Measurements from ENCODE around the gene MSI2. TPM values are rescaled to one million over a fixed set of nuclear protein-coding genes. Genes with fewer than 3 reads are reported as not detected.

Gene MSI2
- total RNA-seq, 4 donors from 2014 or later: 9.9 to 18.5 (median 13.8) TPM

- DNase-seq (ENCODE audit: low spot score in 2 of 2): no peak
- intact Hi-C loops (cut with DNase I; ENCODE audit: low total_unique reads): no loop called here
- no peak for TF ChIP-seq POLR2A (IDR thresholded peaks at IDR 0.05)
- no peak for TF ChIP-seq CTCF (IDR thresholded peaks at IDR 0.05)
- no peak overlapping the region for H3K4me3 ChIP-seq (ENCODE audit: low read depth, poor library complexity, severe bottlenecking)
- 84 to 87% methylated on average over 18 of the region's 18 CpGs for WGBS, 2 donors
Measured at GRCh38 chr17:57283203-57283971, 27.1 kb downstream of the MSI2 start.

- no peak for DNase-seq (ENCODE audit: low spot score in 2 of 2)
- intact Hi-C loops (cut with DNase I; ENCODE audit: low total_unique reads): no loop called here
- 77 to 85% methylated on average over 3 of the region's 3 CpGs for WGBS, 2 donors
- TF ChIP-seq CTCF (IDR thresholded peaks at IDR 0.05) (no peak), POLR2A (IDR thresholded peaks at IDR 0.05) (no peak)
- H3K4me3 ChIP-seq (ENCODE audit: low read depth, poor library complexity, severe bottlenecking): no peak overlapping the region
Measured at GRCh38 chr17:57284583-57284982, 28.3 kb downstream of the MSI2 start.

GRCh38 chr17:57284984-57285646 is 28.8 kb downstream of the MSI2 start:
- TF ChIP-seq POLR2A (IDR thresholded peaks at IDR 0.05) (no peak), CTCF (IDR thresholded peaks at IDR 0.05) (no peak)
- H3K4me3 ChIP-seq (ENCODE audit: low read depth, poor library complexity, severe bottlenecking): no peak overlapping the region
- intact Hi-C loops (cut with DNase I; ENCODE audit: low total_unique reads): no loop called here
- no peak for DNase-seq (ENCODE audit: low spot score in 2 of 2)
- 72% methylated on average over 13 of the region's 13 CpGs for WGBS, 2 donors

- 83% methylated on average over 5 of the region's 5 CpGs for WGBS, 2 donors
- intact Hi-C loops (cut with DNase I; ENCODE audit: low total_unique reads): no loop called here
- H3K4me3 ChIP-seq (ENCODE audit: low read depth, poor library complexity, severe bottlenecking): no peak overlapping the region
- no peak for TF ChIP-seq POLR2A (IDR thresholded peaks at IDR 0.05)
- no peak for TF ChIP-seq CTCF (IDR thresholded peaks at IDR 0.05)
- no peak for DNase-seq (ENCODE audit: low spot score in 2 of 2)
Measured at GRCh38 chr17:57285701-57286100, 29.4 kb downstream of the MSI2 start.

- DNase-seq (ENCODE audit: low spot score in 2 of 2): no peak
- intact Hi-C loops (cut with DNase I; ENCODE audit: low total_unique reads): no loop called here
- TF ChIP-seq CTCF (IDR thresholded peaks at IDR 0.05) (no peak), POLR2A (IDR thresholded peaks at IDR 0.05) (no peak)
- no peak overlapping the region for H3K4me3 ChIP-seq (ENCODE audit: low read depth, poor library complexity, severe bottlenecking)
- WGBS, 2 donors: 78 to 87% methylated on average over 17 of the region's 17 CpGs
Measured at GRCh38 chr17:57286399-57287105, 30.2 kb downstream of the MSI2 start.
